ENCODE measurements around the gene CCL14.

Gene CCL14

GRCh38 chr17:35988164-35988563 lies 1.6 kb upstream of the CCL14 start:
- no peak for DNase-seq (ENCODE audit: low spot score)

- no peak for DNase-seq (ENCODE audit: low spot score)
These were observed 2.4 kb downstream of the CCL14 start for GRCh38 chr17:35984140-35984539.

GRCh38 chr17:35982409-35983191 lies 3.9 kb downstream of the CCL14 start:
- no peak for DNase-seq (ENCODE audit: low spot score)

- no peak for DNase-seq (ENCODE audit: low spot score)
These were observed 4.6 kb downstream of the CCL14 start for GRCh38 chr17:35981908-35982330.

GRCh38 chr17:35981246-35981645 lies 5.3 kb downstream of the CCL14 start, which contains the start of gene CCL16:
Gene CCL16, minus strand, starts transcription at chr17:35981497. Its CDS starts 77 bp downstream, at chr17:35981420.
- DNase-seq (ENCODE audit: low spot score), result no peak

GRCh38 chr17:35978346-35978745 lies 8.2 kb downstream of the CCL14 start:
- DNase-seq (ENCODE audit: low spot score), result no peak

GRCh38 chr17:35977509-35977908 lies 9.0 kb downstream of the CCL14 start:
- DNase-seq (ENCODE audit: low spot score), result no peak

GRCh38 chr17:35973333-35974260 lies 12.9 kb downstream of the CCL14 start:
- DNase-seq (ENCODE audit: low spot score), result no peak

GRCh38 chr17:35972945-35973332 lies 13.6 kb downstream of the CCL14 start:
- no peak for DNase-seq (ENCODE audit: low spot score)

GRCh38 chr17:35972535-35972934 lies 14.0 kb downstream of the CCL14 start:
- no peak for DNase-seq (ENCODE audit: low spot score)

GRCh38 chr17:35972066-35972465 lies 14.5 kb downstream of the CCL14 start:
- DNase-seq (ENCODE audit: low spot score), result no peak

GRCh38 chr17:35969558-35970380 lies 16.8 kb downstream of the CCL14 start:
- peak; percentile 80 for DNase-seq (ENCODE audit: low spot score)

- no peak for DNase-seq (ENCODE audit: low spot score)
These were observed 17.9 kb downstream of the CCL14 start for GRCh38 chr17:35968520-35969054.

GRCh38 chr17:35965272-35965671 lies 21.3 kb downstream of the CCL14 start:
- no peak for DNase-seq (ENCODE audit: low spot score)

- DNase-seq (ENCODE audit: low spot score), result no peak
These were observed 22.9 kb downstream of the CCL14 start for GRCh38 chr17:35963663-35964062.

GRCh38 chr17:35953720-35954119 lies 32.8 kb downstream of the CCL14 start:
- no peak for DNase-seq (ENCODE audit: low spot score)

GRCh38 chr17:35949401-35949800 lies 37.1 kb downstream of the CCL14 start:
- no peak for DNase-seq (ENCODE audit: low spot score)

GRCh38 chr17:35948092-35948491 lies 38.4 kb downstream of the CCL14 start:
- DNase-seq (ENCODE audit: low spot score), result no peak

GRCh38 chr17:35947156-35947585 lies 39.4 kb downstream of the CCL14 start:
- no peak for DNase-seq (ENCODE audit: low spot score)

- DNase-seq (ENCODE audit: low spot score), result no peak
These were observed 42.4 kb downstream of the CCL14 start for GRCh38 chr17:35944151-35944550.

- no peak for DNase-seq (ENCODE audit: low spot score)
These were observed 43.0 kb downstream of the CCL14 start, which contains the start of gene LYZL6 for GRCh38 chr17:35943537-35943936. Gene LYZL6, minus strand, starts transcription at chr17:35943713. Its CDS starts 4,357 bp downstream, at chr17:35939356.

All from left forelimb (tissue), 1 donor.